Stimulated activated CD8-positive, alpha-beta memory T cell treated with anti-CD3 and anti-CD28 coated beads, Interleukin-2, amount 100 ng/mL, for 1 hour (primary cell): ENCODE data around the gene PAX5.

Source experiments
- DNase-seq, 2 donors: peaks; one replicate each; pipeline ENCODE4 v3.0.0-alpha.2; 2020; ENCODE audit warnings: low read depth in 2 of 2

The PAX5 gene

GRCh38 chr9:36961561-36962325, 72.3 kb downstream of the PAX5 start:
- DNase-seq: no peak

- DNase-seq: no peak
These were observed 73.0 kb downstream of the PAX5 start for GRCh38 chr9:36961051-36961450.

- no peak for DNase-seq
These were observed 73.5 kb downstream of the PAX5 start for GRCh38 chr9:36960575-36960955.

GRCh38 chr9:36959681-36960574, 74.1 kb downstream of the PAX5 start:
- no peak for DNase-seq

- DNase-seq: no peak
These were observed 77.2 kb downstream of the PAX5 start for GRCh38 chr9:36956908-36957307.

GRCh38 chr9:36950389-36950788, 83.7 kb downstream of the PAX5 start:
- no peak for DNase-seq

GRCh38 chr9:36949466-36949865, 84.6 kb downstream of the PAX5 start:
- no peak for DNase-seq

GRCh38 chr9:36948051-36948450, 86.0 kb downstream of the PAX5 start:
- DNase-seq: no peak

GRCh38 chr9:36946653-36947052, 87.4 kb downstream of the PAX5 start:
- no peak for DNase-seq

- no peak for DNase-seq
These were observed 88.1 kb downstream of the PAX5 start for GRCh38 chr9:36945999-36946398.

- DNase-seq: no peak
These were observed 91.2 kb downstream of the PAX5 start for GRCh38 chr9:36942891-36943290.

GRCh38 chr9:36941441-36941840, 92.6 kb downstream of the PAX5 start:
- no peak for DNase-seq

- no peak for DNase-seq
These were observed 93.2 kb downstream of the PAX5 start for GRCh38 chr9:36940881-36941280.

- DNase-seq: no peak
These were observed 93.6 kb downstream of the PAX5 start for GRCh38 chr9:36940500-36940853.

- DNase-seq: no peak
These were observed 94.2 kb downstream of the PAX5 start for GRCh38 chr9:36939655-36940499.

- no peak for DNase-seq
These were observed 94.9 kb downstream of the PAX5 start for GRCh38 chr9:36939214-36939613.

- no peak for DNase-seq
These were observed 95.5 kb downstream of the PAX5 start for GRCh38 chr9:36938617-36939016.

- no peak for DNase-seq
These were observed 96.1 kb downstream of the PAX5 start for GRCh38 chr9:36937951-36938350.

- no peak for DNase-seq
These were observed 96.7 kb downstream of the PAX5 start for GRCh38 chr9:36937346-36937745.

- no peak for DNase-seq
These were observed 97.6 kb downstream of the PAX5 start for GRCh38 chr9:36936498-36936831.

GRCh38 chr9:36935768-36936497, 98.1 kb downstream of the PAX5 start:
- DNase-seq: no peak

- DNase-seq: no peak
These were observed 98.7 kb downstream of the PAX5 start for GRCh38 chr9:36935332-36935731.
